ENCODE data around the gene ACSL5.

DNA sequence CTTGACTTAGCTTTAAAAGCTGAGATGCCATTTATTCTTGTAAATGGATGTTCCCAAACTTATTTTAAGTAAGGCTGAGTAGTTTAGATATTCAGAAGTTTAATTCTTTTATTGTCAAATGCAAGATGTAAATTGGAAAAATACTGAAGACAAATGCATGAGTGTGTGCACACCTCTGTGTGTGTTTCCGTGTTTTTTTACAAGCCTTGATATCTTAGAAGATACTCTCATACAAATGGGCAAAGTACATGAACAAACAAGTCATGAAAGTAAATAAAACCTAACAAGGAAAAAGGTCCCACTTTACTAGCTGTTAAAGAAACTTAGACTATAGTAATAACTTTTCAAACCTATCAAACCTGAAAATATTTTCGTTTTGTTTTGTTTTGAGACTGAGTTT lies 29.0 kb downstream of the ACSL5 start:
- no peak for TF ChIP-seq CTCF (IDR thresholded peaks at IDR 0.05; ENCODE audit: insufficient read depth, low read depth, low read length)
- TF ChIP-seq EZH2 (IDR thresholded peaks at IDR 0.05; ENCODE audit: insufficient read depth, low read length) = no peak

Measured in astrocyte (in vitro differentiated cells and primary cell).